Type B pancreatic cell (in vitro differentiated cells): ENCODE results near the gene ARHGEF4. TPM values are rescaled to one million over a fixed set of nuclear protein-coding genes. Genes with fewer than 3 reads are reported as not detected.

Experiments used
- DNase-seq: peaks from one replicate; pipeline ENCODE4 v3.0.0; 2021; ENCODE audit warnings: mixed read lengths; ENCODE audit not compliant: unreplicated experiment; ENCODE audit errors: extremely low spot score
- H3K27ac Mint-ChIP-seq: 2 replicates; pipeline ENCODE4 v1.8.0; 2021; ENCODE audit warnings: mild to moderate bottlenecking, mixed read lengths
- H3K27me3 Mint-ChIP-seq: 2 replicates; pipeline ENCODE4 v1.8.0; 2021; ENCODE audit warnings: mixed read lengths
- H3K36me3 Mint-ChIP-seq: 2 replicates; pipeline ENCODE4 v1.8.0; 2021; ENCODE audit warnings: mixed read lengths
- H3K4me1 Mint-ChIP-seq: one replicate; pipeline ENCODE4 v1.8.0; 2021; ENCODE audit warnings: mixed read lengths; ENCODE audit not compliant: unreplicated experiment
- H3K4me3 Mint-ChIP-seq: 2 replicates; pipeline ENCODE4 v1.8.0; 2021; ENCODE audit warnings: mild to moderate bottlenecking, mixed read lengths
- H3K9me3 Mint-ChIP-seq: 2 replicates; pipeline ENCODE4 v1.8.0; 2021; ENCODE audit warnings: mixed read lengths
- CTCF ChIP-seq: fragments of 200-600 bp; sonication (generic); conservative IDR thresholded peaks from 2 replicates; pipeline ENCODE4 v1.5.0; 2021; ENCODE audit warnings: antibody characterized with exemption, mild to moderate bottlenecking
- total RNA-seq: library from RNA; stranded (reverse); gene quantifications from 2 replicates; pipeline ENCODE4 v1.2.1, GENCODE V29; 2021; ENCODE audit warnings: low replicate concordance

The ARHGEF4 gene
- total RNA-seq, 1 donor from 2014 or later: 31.4 TPM

- H3K27ac Mint-ChIP-seq: no peak overlapping the region
- H3K36me3 Mint-ChIP-seq: no peaks in the 10 kb centered on the region
- H3K9me3 Mint-ChIP-seq: no peaks in the 10 kb centered on the region
- H3K27me3 Mint-ChIP-seq: no peaks in the 10 kb centered on the region
- TF ChIP-seq CTCF: no peak
- no peaks in the 10 kb centered on the region for H3K4me1 Mint-ChIP-seq
- no peak overlapping the region for H3K4me3 Mint-ChIP-seq
- DNase-seq: no peak
Observed at GRCh38 chr2:130996691-130997090, 160.0 kb downstream of the ARHGEF4 start.

GRCh38 chr2:130997198-130997597 lies 160.5 kb downstream of the ARHGEF4 start:
- no peak for DNase-seq
- H3K27me3 Mint-ChIP-seq: no peaks in the 10 kb centered on the region
- no peak overlapping the region for H3K4me3 Mint-ChIP-seq
- no peak for TF ChIP-seq CTCF
- no peaks in the 10 kb centered on the region for H3K36me3 Mint-ChIP-seq
- no peak overlapping the region for H3K27ac Mint-ChIP-seq
- no peaks in the 10 kb centered on the region for H3K9me3 Mint-ChIP-seq
- H3K4me1 Mint-ChIP-seq: no peaks in the 10 kb centered on the region

GRCh38 chr2:130998561-130998960 lies 161.8 kb downstream of the ARHGEF4 start:
- Mint-ChIP-seq H3K27me3 (no peaks in the 10 kb centered on the region), H3K27ac (no peak overlapping the region), H3K9me3 (no peaks in the 10 kb centered on the region), H3K4me3 (no peak overlapping the region), H3K4me1 (no peaks in the 10 kb centered on the region), H3K36me3 (no peaks in the 10 kb centered on the region)
- no peak for DNase-seq
- TF ChIP-seq CTCF: no peak

GRCh38 chr2:131004446-131005209 lies 167.9 kb downstream of the ARHGEF4 start:
- no peaks in the 10 kb centered on the region for H3K4me1 Mint-ChIP-seq
- no peak overlapping the region for H3K27ac Mint-ChIP-seq
- DNase-seq: no peak
- H3K36me3 Mint-ChIP-seq: no peaks in the 10 kb centered on the region
- H3K9me3 Mint-ChIP-seq: no peaks in the 10 kb centered on the region
- TF ChIP-seq CTCF: no peak
- peaks cover 3% of the 10 kb centered on the region for H3K27me3 Mint-ChIP-seq
- no peak overlapping the region for H3K4me3 Mint-ChIP-seq

- no peak for DNase-seq
- H3K36me3 Mint-ChIP-seq: no peaks in the 10 kb centered on the region
- H3K27ac Mint-ChIP-seq: no peak overlapping the region
- H3K27me3 Mint-ChIP-seq: peaks cover 7% of the 10 kb centered on the region
- H3K4me1 Mint-ChIP-seq: no peaks in the 10 kb centered on the region
- no peaks in the 10 kb centered on the region for H3K9me3 Mint-ChIP-seq
- H3K4me3 Mint-ChIP-seq: no peak overlapping the region
- TF ChIP-seq CTCF: no peak
Observed at GRCh38 chr2:131005216-131005935, 168.7 kb downstream of the ARHGEF4 start.
